NCI-H1417 treated with DMSO at 0.1 percent for 48 hours (cell line): ENCODE results near the gene PLEKHA1.

ENCODE experiments used
- DNase-seq: peaks from one replicate; lab custom pipeline; 2025; lab: John Stamatoyannopoulos, UW

The PLEKHA1 gene

DNA sequence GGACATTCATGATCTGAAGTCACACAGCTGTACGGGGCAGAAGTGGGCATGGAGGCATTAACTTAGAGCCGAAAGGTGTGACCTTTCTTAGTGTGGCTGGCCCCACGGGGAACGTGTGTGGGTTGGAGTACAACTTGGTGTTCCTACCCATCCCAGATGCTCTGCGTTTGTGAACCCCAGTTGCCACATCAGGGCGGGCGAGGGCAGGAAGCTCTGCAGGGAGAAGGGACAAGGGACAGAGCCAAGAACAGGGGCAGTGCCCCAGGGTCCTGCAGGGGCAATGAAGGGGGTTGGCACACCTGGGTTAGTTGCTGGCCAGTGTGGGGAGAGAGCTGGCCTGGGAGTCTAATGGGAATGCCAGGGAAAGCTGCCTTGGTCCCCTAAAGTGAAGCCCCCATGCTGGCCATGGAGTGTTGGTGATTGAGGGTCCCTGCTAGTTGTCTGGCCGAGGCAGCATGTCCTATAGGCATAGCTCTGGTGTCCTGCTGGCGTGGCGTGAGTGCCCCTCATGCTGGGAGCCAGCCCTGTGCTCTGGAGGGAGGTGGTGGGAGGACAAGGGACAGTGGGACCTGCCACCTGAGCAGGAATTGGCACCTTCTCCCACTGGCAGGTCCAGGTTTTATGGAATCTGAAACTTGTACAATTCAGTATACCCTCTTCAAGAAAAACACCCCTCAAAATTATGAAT is 105.8 kb downstream of the PLEKHA1 start:
- DNase-seq, result no peak

- no peak for DNase-seq
Measured at GRCh38 chr10:122481296-122482056, 107.0 kb downstream of the PLEKHA1 start.
